Ishikawa (cell line): ENCODE measurements around the gene CFAP77.

Experiments used
- CEBPB ChIP-seq: IDR thresholded peaks from 2 replicates; pipeline ENCODE4 v1.6.1; 2012
- CREB1 ChIP-seq: IDR thresholded peaks from 2 replicates; pipeline ENCODE4 v1.6.1; 2012; ENCODE audit warnings: low read depth
- EGR1 ChIP-seq: IDR thresholded peaks from 2 replicates; pipeline ENCODE4 v1.6.1; 2012
- EP300 ChIP-seq: IDR thresholded peaks from 2 replicates; pipeline ENCODE4 v1.6.1; 2012; ENCODE audit warnings: borderline replicate concordance
- FOXM1 ChIP-seq: IDR thresholded peaks from 2 replicates; pipeline ENCODE4 v1.6.1; 2012; ENCODE audit warnings: low read depth, borderline replicate concordance
- MAX ChIP-seq: IDR thresholded peaks from 2 replicates; pipeline ENCODE4 v1.6.1; 2012
- RAD21 ChIP-seq: IDR thresholded peaks from 2 replicates; pipeline ENCODE4 v1.6.1; 2012; ENCODE audit warnings: low read depth
- REST ChIP-seq: IDR thresholded peaks from 2 replicates; pipeline ENCODE4 v1.6.1; 2012; ENCODE audit warnings: low read depth, mild to moderate bottlenecking
- TAF1 ChIP-seq: IDR thresholded peaks from 2 replicates; pipeline ENCODE4 v1.6.1; 2012; ENCODE audit warnings: low read depth, mild to moderate bottlenecking
- TEAD4 ChIP-seq: IDR thresholded peaks from 2 replicates; pipeline ENCODE4 v1.6.1; 2012
- YY1 ChIP-seq: IDR thresholded peaks from 2 replicates; pipeline ENCODE4 v1.6.1; 2012; ENCODE audit warnings: low read depth
- TF ChIP-seq, protein P1 (sequence below): IDR thresholded peaks from 2 replicates; pipeline ENCODE4 v1.6.1; 2012

DNA sequence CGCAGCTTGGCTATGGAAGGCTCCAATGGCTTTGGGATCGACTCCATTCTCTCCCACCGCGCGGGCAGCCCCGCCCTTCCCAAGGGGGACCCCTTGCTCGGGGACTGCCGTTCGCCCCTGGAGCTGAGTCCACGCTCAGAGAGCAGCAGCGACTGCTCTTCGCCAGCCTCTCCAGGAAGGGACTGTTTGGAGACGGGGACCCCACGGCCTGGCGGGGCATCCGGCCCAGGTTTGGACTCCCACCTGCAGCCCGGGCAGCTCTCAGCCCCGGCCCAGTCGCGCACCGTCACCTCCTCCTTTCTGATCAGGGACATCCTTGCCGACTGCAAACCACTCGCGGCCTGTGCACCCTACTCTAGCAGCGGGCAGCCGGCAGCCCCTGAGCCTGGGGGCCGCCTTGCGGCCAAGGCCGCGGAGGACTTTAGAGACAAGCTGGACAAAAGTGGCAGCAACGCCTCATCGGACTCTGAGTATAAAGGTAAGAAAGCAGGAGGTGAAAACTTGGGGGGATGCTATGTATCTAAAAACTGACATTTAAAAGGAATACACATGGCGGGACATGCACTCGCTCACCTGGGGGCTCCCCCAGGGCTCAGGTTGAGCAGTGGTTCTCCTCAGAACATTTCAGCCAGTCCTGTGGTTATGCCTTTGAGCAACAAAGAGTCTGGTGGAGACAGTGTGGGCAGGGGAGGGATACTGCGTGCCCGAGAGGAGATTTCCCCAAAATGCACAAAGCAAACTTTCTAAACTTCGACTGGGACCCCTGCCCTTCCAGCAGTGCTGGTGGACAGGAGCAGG, 173.0 kb downstream of the CFAP77 start:
- TF ChIP-seq MAX (no peak), TEAD4 (no peak), YY1 (no peak), EP300 (no peak), CEBPB (no peak), REST (no peak), EGR1 (no peak), FOXM1 (no peak), RAD21 (no peak), TAF1 (no peak), CREB1 (no peak)
- TF ChIP-seq, protein P1, sequence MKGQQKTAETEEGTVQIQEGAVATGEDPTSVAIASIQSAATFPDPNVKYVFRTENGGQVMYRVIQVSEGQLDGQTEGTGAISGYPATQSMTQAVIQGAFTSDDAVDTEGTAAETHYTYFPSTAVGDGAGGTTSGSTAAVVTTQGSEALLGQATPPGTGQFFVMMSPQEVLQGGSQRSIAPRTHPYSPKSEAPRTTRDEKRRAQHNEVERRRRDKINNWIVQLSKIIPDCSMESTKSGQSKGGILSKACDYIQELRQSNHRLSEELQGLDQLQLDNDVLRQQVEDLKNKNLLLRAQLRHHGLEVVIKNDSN: no peak
